Gastroesophageal sphincter (tissue), 3 donors: Measurements from ENCODE around the gene RHOC.

Experiments used
- CTCF ChIP-seq, 4 experiments: fragments of 200-600 bp in 2 of 4; fragments of 450-650 bp in 2 of 4; sonication (generic) in 1 of 4; IDR thresholded peaks; one replicate each; pipeline ENCODE4 v1.5.1; 2017 to 2019; ENCODE audit warnings: antibody characterized with exemption in 4 of 4, mild to moderate bottlenecking in 2 of 4, moderate library complexity in 2 of 4
- POLR2A ChIP-seq, 2 donors: fragments of 450-650 bp; IDR thresholded peaks; one replicate each; pipeline ENCODE4 v1.6.1; 2017; ENCODE audit warnings: antibody characterized with exemption in 2 of 2, mild to moderate bottlenecking in 2 of 2, moderate library complexity in 1 of 2
- POLR2AphosphoS5 ChIP-seq: sonication (generic); formaldehyde crosslinking; IDR thresholded peaks from one replicate; pipeline ENCODE4 v1.6.1; 2017; ENCODE audit warnings: antibody characterized with exemption

GRCh38 chr1:112674986-112675727 lies 31.8 kb downstream of the RHOC start:
- TF ChIP-seq POLR2AphosphoS5 = no peak
- peak in 2 of 4 experiments; percentile 44 to 51 for TF ChIP-seq CTCF (IDR thresholded peaks at IDR 0.05)
- peak; percentile 26 to 28 for TF ChIP-seq POLR2A (IDR thresholded peaks at IDR 0.05)
